22Rv1 (cell line): ENCODE results near the gene KRTAP10-4.

Experiments
- ZFX ChIP-seq: fragments of 450-650 bp; IDR thresholded peaks from 2 replicates; pipeline ENCODE4 v1.6.1; 2017; ENCODE audit warnings: antibody characterized with exemption, borderline replicate concordance
- TF ChIP-seq, protein P1 (sequence below): fragments of 450-650 bp; IDR thresholded peaks from 2 replicates; pipeline ENCODE4 v1.5.1; 2017; ENCODE audit warnings: mild to moderate bottlenecking

DNA sequence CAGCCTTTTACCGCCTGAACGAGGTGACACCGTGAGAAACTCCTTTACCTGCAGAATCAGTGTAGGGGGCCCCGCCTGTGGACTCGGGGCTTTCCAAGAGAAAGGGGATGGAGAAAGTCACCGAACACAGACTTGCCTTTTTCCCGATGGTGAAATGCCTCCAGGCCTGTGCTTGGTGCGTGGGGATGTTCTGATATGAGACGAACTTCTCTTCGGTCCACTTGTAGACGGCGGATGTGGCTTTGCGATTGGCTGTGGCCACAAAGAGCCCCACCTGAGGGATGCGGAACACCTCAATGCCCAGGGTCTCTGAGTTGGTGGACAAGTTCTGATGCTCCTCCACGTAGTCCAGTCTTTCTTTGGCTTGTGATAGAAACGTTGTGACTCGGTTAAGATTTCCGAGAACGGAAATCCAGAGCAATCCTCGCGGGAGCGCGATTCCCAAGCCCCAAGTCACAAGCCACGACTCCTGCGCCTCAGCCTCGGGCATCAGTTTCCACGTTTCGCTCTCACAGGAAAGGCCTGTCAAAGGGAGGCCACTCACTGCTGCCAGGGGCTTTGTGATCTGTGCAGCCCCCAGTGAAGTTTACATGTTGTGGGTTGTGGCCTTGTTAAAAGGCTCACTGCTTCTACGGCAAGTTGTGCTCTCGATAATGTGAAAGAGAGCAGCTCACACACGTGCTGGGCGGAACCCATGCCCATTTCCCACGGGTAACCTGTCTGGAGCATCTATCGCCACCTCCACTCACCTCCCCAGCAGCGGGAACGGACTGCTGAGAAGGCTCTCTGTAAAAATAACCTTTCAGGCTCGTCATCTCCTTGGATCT lies 46.2 kb upstream of the KRTAP10-4 start:
- TF ChIP-seq, protein P1, sequence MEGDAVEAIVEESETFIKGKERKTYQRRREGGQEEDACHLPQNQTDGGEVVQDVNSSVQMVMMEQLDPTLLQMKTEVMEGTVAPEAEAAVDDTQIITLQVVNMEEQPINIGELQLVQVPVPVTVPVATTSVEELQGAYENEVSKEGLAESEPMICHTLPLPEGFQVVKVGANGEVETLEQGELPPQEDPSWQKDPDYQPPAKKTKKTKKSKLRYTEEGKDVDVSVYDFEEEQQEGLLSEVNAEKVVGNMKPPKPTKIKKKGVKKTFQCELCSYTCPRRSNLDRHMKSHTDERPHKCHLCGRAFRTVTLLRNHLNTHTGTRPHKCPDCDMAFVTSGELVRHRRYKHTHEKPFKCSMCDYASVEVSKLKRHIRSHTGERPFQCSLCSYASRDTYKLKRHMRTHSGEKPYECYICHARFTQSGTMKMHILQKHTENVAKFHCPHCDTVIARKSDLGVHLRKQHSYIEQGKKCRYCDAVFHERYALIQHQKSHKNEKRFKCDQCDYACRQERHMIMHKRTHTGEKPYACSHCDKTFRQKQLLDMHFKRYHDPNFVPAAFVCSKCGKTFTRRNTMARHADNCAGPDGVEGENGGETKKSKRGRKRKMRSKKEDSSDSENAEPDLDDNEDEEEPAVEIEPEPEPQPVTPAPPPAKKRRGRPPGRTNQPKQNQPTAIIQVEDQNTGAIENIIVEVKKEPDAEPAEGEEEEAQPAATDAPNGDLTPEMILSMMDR: no peak
- TF ChIP-seq ZFX: no peak
